Measurements from ENCODE around the gene NDUFAF5. TPM values are rescaled to one million over a fixed set of nuclear protein-coding genes. Genes with fewer than 3 reads are reported as not detected.

The NDUFAF5 gene
- total RNA-seq, 4 donors from 2014 or later, result 11.4 to 19.5 (median 14.7) TPM

DNA sequence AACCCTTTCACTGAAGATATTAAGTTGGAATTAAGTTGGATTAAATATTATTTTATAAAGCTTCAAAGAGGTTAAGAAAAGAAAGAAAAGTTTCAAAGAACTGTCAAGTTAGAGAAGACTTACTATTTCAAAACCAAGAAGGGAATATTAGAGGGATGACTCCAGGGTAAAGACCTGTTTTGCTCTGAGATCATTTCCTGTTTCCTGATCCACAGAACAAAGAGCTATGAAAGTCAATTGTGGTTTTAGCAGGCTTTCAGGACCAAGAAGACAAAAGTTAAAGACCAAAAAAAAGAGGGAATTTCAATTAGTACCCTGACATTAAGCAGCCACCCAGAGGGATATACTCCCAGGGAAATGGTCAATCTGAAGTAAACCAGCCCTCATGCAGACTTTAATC lies 19.5 kb upstream of the NDUFAF5 start:
- ATAC-seq (ENCODE audit: low FRiP score), result no peak
- TF ChIP-seq, protein P1, sequence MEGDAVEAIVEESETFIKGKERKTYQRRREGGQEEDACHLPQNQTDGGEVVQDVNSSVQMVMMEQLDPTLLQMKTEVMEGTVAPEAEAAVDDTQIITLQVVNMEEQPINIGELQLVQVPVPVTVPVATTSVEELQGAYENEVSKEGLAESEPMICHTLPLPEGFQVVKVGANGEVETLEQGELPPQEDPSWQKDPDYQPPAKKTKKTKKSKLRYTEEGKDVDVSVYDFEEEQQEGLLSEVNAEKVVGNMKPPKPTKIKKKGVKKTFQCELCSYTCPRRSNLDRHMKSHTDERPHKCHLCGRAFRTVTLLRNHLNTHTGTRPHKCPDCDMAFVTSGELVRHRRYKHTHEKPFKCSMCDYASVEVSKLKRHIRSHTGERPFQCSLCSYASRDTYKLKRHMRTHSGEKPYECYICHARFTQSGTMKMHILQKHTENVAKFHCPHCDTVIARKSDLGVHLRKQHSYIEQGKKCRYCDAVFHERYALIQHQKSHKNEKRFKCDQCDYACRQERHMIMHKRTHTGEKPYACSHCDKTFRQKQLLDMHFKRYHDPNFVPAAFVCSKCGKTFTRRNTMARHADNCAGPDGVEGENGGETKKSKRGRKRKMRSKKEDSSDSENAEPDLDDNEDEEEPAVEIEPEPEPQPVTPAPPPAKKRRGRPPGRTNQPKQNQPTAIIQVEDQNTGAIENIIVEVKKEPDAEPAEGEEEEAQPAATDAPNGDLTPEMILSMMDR (IDR thresholded peaks at IDR 0.05), result no peak
- no peak for DNase-seq (ENCODE audit: low spot score)

- DNase-seq (ENCODE audit: low spot score) (no peak), ATAC-seq (ENCODE audit: low FRiP score) (no peak)
- TF ChIP-seq, protein P1 (IDR thresholded peaks at IDR 0.05), result no peak
Observed at GRCh38 chr20:13765868-13766416, 18.9 kb upstream of the NDUFAF5 start.

GRCh38 chr20:13770141-13770540 lies 14.7 kb upstream of the NDUFAF5 start:
- DNase-seq (ENCODE audit: low spot score), result no peak
- TF ChIP-seq, protein P1 (IDR thresholded peaks at IDR 0.05), result no peak
- ATAC-seq (ENCODE audit: low FRiP score), result no peak

DNA sequence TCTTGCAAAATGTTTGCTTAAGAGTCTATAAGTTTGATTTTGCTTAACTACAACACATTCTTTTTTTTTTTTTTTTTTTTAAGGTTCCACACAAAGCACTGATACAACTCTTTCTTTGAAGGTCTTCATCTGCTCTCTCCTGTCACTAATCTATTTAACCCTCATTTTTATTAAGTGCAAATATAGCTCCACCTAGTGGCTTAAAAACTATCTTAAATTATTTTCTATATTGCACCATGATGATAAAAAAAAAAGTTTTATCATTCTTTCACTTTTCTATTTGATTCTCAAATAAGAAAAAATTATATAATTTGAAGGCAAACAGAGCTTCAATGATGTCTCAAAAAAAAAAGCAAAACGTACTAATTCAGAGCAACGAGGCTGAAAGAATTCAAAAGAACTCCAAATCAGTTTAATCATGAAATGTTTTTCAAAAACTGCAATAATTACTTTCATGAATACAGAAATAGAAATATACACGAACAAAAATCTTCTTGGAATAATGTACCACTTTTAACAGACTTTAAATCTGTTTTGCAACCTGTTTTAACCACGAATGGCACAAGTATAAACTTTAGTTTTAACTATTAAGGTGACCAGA lies 12.9 kb upstream of the NDUFAF5 start:
- ATAC-seq (ENCODE audit: low FRiP score), result no peak
- DNase-seq (ENCODE audit: low spot score), result no peak
- TF ChIP-seq, protein P1 (IDR thresholded peaks at IDR 0.05), result no peak

- TF ChIP-seq, protein P1 (IDR thresholded peaks at IDR 0.05), result no peak
- DNase-seq (ENCODE audit: low spot score) (no peak), ATAC-seq (ENCODE audit: low FRiP score) (no peak)
Observed at GRCh38 chr20:13772529-13772928, 12.3 kb upstream of the NDUFAF5 start.

DNA sequence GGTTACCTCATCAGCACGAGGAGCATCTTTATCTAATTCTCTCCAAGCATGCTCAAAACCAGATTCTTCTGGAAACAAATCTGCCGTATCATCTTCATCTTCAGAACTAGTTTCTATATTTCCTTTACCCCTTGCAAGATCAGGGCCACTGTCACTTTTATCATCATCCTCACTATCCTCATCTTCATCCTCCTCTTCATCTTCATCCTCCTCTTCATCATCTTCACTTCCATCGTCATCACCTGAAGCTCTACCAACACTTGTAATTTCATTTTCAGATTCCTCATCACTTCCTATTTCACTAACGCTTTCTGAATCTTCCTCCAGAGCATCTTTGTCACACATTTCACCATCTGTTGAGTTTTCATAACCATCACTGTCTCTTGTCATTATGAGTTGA lies 9.0 kb upstream of the NDUFAF5 start:
- TF ChIP-seq, protein P1 (IDR thresholded peaks at IDR 0.05), result no peak
- DNase-seq (ENCODE audit: low spot score) (no peak), ATAC-seq (ENCODE audit: low FRiP score) (no peak)

DNA sequence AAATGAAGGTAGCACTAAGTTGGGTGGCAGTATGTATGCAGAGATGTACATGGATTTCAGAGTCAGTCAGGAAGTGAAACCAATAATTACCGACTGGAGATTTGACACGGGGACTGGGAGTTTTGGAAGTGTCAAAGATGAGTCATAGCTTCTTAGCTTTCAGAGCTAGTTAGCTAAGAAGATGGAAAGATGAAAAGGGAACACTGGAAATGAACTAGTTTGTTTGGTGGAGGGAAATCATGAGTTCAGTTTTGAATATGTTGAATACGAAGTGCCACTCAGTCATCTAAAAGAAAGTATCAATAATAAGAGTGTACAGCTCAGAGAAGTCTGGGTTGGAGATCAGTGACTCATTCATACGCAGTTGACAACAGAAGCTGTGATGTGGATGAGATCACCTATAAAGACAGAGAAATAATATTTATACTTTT lies 7.6 kb upstream of the NDUFAF5 start:
- TF ChIP-seq, protein P1 (IDR thresholded peaks at IDR 0.05), result no peak
- DNase-seq (ENCODE audit: low spot score), result no peak
- ATAC-seq (ENCODE audit: low FRiP score), result no peak
